ENCODE results near the gene FOXP1.
A peak's percentile ranks its signal among the peaks of the same experiment; 100 is the strongest.

FOXP1 gene

GRCh38 chr3:71156062-71156665 is 427.4 kb downstream of the FOXP1 start:
- POLR2A ChIA-PET, result no interaction called here

GRCh38 chr3:71154846-71155245 is 428.7 kb downstream of the FOXP1 start:
- ChIA-PET POLR2A (no interaction called here), CTCF (interaction anchor here (0.6 kb wide), 1 partner anchor 10 kb away, joined by 3 read pairs; no protein-coding TSS in a partner anchor)
- DNase-seq (ENCODE audit: extremely low spot score), result no peak

More at GRCh38 chr3:71156062-71156665, 427.4 kb downstream of the FOXP1 start:
- TF ChIP-seq CTBP1 (IDR thresholded peaks at IDR 0.05; ENCODE audit: borderline replicate concordance), result no peak
- TF ChIP-seq ZNF384 (IDR thresholded peaks at IDR 0.05), result no peak
- TF ChIP-seq PKNOX1 (IDR thresholded peaks at IDR 0.05), result no peak
- TF ChIP-seq HDGF (IDR thresholded peaks at IDR 0.05; ENCODE audit: borderline replicate concordance), result no peak
- TF ChIP-seq BHLHE40 (IDR thresholded peaks at IDR 0.05; ENCODE audit: borderline replicate concordance), result no peak
- no peak for DNase-seq (ENCODE audit: extremely low spot score)
- CTCF ChIA-PET, result no interaction called here

GRCh38 chr3:71153713-71154112 is 429.8 kb downstream of the FOXP1 start:
- CTCF ChIA-PET, result interaction anchor here (0.8 kb wide), 1 partner anchor 113 kb away, joined by 3 read pairs; no protein-coding TSS in a partner anchor
- no peak for DNase-seq (ENCODE audit: extremely low spot score)
- no peak for TF ChIP-seq NFRKB (IDR thresholded peaks at IDR 0.05)
- no peak for TF ChIP-seq LEF1 (IDR thresholded peaks at IDR 0.05; ENCODE audit: borderline replicate concordance)
- no peak for TF ChIP-seq SP1 (IDR thresholded peaks at IDR 0.05)
- no peak for TF ChIP-seq PKNOX1 (IDR thresholded peaks at IDR 0.05)
- TF ChIP-seq ZNF384 (IDR thresholded peaks at IDR 0.05), result no peak
- TF ChIP-seq FOXM1 (IDR thresholded peaks at IDR 0.05; ENCODE audit: borderline replicate concordance), result no peak
- TF ChIP-seq SUZ12 (IDR thresholded peaks at IDR 0.05), result no peak
- no peak for TF ChIP-seq ELF4 (IDR thresholded peaks at IDR 0.05)
- TF ChIP-seq L3MBTL2 (conservative IDR thresholded peaks at IDR 0.05), result no peak
- TF ChIP-seq TARDBP (IDR thresholded peaks at IDR 0.05), result no peak
- TF ChIP-seq HDGF (IDR thresholded peaks at IDR 0.05; ENCODE audit: borderline replicate concordance), result no peak
- TF ChIP-seq FOXK2 (IDR thresholded peaks at IDR 0.05), result no peak
- no peak for TF ChIP-seq ARNT (IDR thresholded peaks at IDR 0.05)
- TF ChIP-seq BHLHE40 (IDR thresholded peaks at IDR 0.05; ENCODE audit: borderline replicate concordance), result no peak
- no peak for TF ChIP-seq FOXA1 (IDR thresholded peaks at IDR 0.05)
- no peak for TF ChIP-seq CTBP1 (IDR thresholded peaks at IDR 0.05; ENCODE audit: borderline replicate concordance)
- POLR2A ChIA-PET, result no interaction called here

More at GRCh38 chr3:71154846-71155245, 428.7 kb downstream of the FOXP1 start:
- TF ChIP-seq HDGF (IDR thresholded peaks at IDR 0.05; ENCODE audit: borderline replicate concordance), result no peak
- no peak for TF ChIP-seq SUZ12 (IDR thresholded peaks at IDR 0.05)
- TF ChIP-seq SP1 (IDR thresholded peaks at IDR 0.05), result no peak
- no peak for TF ChIP-seq L3MBTL2 (conservative IDR thresholded peaks at IDR 0.05)
- no peak for TF ChIP-seq NFRKB (IDR thresholded peaks at IDR 0.05)
- no peak for TF ChIP-seq ZNF384 (IDR thresholded peaks at IDR 0.05)
- no peak for TF ChIP-seq ELF4 (IDR thresholded peaks at IDR 0.05)
- no peak for TF ChIP-seq CTBP1 (IDR thresholded peaks at IDR 0.05; ENCODE audit: borderline replicate concordance)
- TF ChIP-seq FOXK2 (IDR thresholded peaks at IDR 0.05), result no peak

- TF ChIP-seq HDGF (IDR thresholded peaks at IDR 0.05; ENCODE audit: borderline replicate concordance) (no peak), LEF1 (IDR thresholded peaks at IDR 0.05; ENCODE audit: borderline replicate concordance) (no peak), FOXM1 (IDR thresholded peaks at IDR 0.05; ENCODE audit: borderline replicate concordance) (no peak), FOXK2 (IDR thresholded peaks at IDR 0.05) (no peak), L3MBTL2 (conservative IDR thresholded peaks at IDR 0.05) (no peak), ZNF384 (IDR thresholded peaks at IDR 0.05) (no peak)
- ChIA-PET POLR2A (interaction anchor here (0.6 kb wide), 1 partner anchor 1861 kb away, joined by 5 read pairs; no protein-coding TSS in a partner anchor), CTCF (no interaction called here)
- DNase-seq (ENCODE audit: extremely low spot score), result no peak
These were observed 430.6 kb downstream of the FOXP1 start for GRCh38 chr3:71152892-71153265.

- CTCF ChIA-PET, result no interaction called here
- TF ChIP-seq FOXM1 (IDR thresholded peaks at IDR 0.05; ENCODE audit: borderline replicate concordance) (no peak), LEF1 (IDR thresholded peaks at IDR 0.05; ENCODE audit: borderline replicate concordance) (no peak), ELF4 (IDR thresholded peaks at IDR 0.05) (no peak), BHLHE40 (IDR thresholded peaks at IDR 0.05; ENCODE audit: borderline replicate concordance) (no peak)
- DNase-seq (ENCODE audit: extremely low spot score), result no peak
- POLR2A ChIA-PET, result interaction anchor here (0.6 kb wide), 1 partner anchor 1860 kb away, joined by 5 read pairs; no protein-coding TSS in a partner anchor
These were observed 431.3 kb downstream of the FOXP1 start for GRCh38 chr3:71152039-71152891.

GRCh38 chr3:71149959-71150954 is 433.3 kb downstream of the FOXP1 start:
- CTCF ChIA-PET, result no interaction called here
- TF ChIP-seq L3MBTL2 (conservative IDR thresholded peaks at IDR 0.05) (no peak), SP1 (IDR thresholded peaks at IDR 0.05) (no peak), HDGF (IDR thresholded peaks at IDR 0.05; ENCODE audit: borderline replicate concordance) (no peak), FOXM1 (IDR thresholded peaks at IDR 0.05; ENCODE audit: borderline replicate concordance) (no peak), FOXK2 (IDR thresholded peaks at IDR 0.05) (no peak), ZNF384 (IDR thresholded peaks at IDR 0.05) (0 out of 2 replicates have a peak, but pooled peaks have one; percentile 25), BHLHE40 (IDR thresholded peaks at IDR 0.05; ENCODE audit: borderline replicate concordance) (no peak), FOXA1 (IDR thresholded peaks at IDR 0.05) (no peak)
- POLR2A ChIA-PET, result no interaction called here
- DNase-seq (ENCODE audit: extremely low spot score), result no peak

Measured in HEK293T (cell line).